ENCODE data around the gene PRKCI.

PRKCI gene

GRCh38 chr3:170354760-170355159 lies 132.5 kb downstream of the PRKCI start:
- no peak overlapping the region for H3K27ac ChIP-seq (ENCODE audit: insufficient read depth, low read depth, low read length, poor library complexity, severe bottlenecking)
- WGBS, 2 experiments, result 33 to 47% methylated on average over 3 to 4 of the region's 4 CpGs
- peaks cover 15% of the 10 kb centered on the region for H3K4me1 ChIP-seq (ENCODE audit: control insufficient read depth, insufficient read depth, low read length)

More at GRCh38 chr3:170354760-170355159, 132.5 kb downstream of the PRKCI start:
- H3K27me3 ChIP-seq (ENCODE audit: control insufficient read depth, insufficient read depth, low read length, poor library complexity, severe bottlenecking), result peaks cover 37% of the 10 kb centered on the region
- no peaks in the 10 kb centered on the region for H3K36me3 ChIP-seq (ENCODE audit: control insufficient read depth, insufficient read depth, low read length)
- H3K9me3 ChIP-seq (ENCODE audit: control insufficient read depth, low read length), result no peaks in the 10 kb centered on the region
- H3K4me3 ChIP-seq (ENCODE audit: insufficient read depth, low read depth, low read length), result no peak overlapping the region
